ENCODE measurements around the gene FCF1.

The FCF1 gene

GRCh38 chr14:74732387-74732786 lies 19.4 kb downstream of the FCF1 start:
- ATAC-seq (ENCODE audit: insufficient read depth, low read depth): no peak
- H3K9ac ChIP-seq (ENCODE audit: low read depth, low read length): no peak overlapping the region
- no peak overlapping the region for H2AFZ ChIP-seq (ENCODE audit: low read depth, low read length)
- no peak overlapping the region for H3K4me3 ChIP-seq (ENCODE audit: low read depth in 1 of 2, low read length in 2 of 2)
- peaks cover 57% of the 10 kb centered on the region for H3K36me3 ChIP-seq (ENCODE audit: insufficient read depth, low read length)
- H3K27ac ChIP-seq (ENCODE audit: low read length): no peak overlapping the region
- peaks cover 4% of the 10 kb centered on the region; the same call in 1 of the 2 replicates for H3K79me2 ChIP-seq (ENCODE audit: insufficient read depth, low read length)
- DNase-seq: no peak
- no peaks in the 10 kb centered on the region for H3K9me3 ChIP-seq (ENCODE audit: insufficient read depth, low read length, severe bottlenecking)
- no peak for TF ChIP-seq CTCF (IDR thresholded peaks at IDR 0.05; ENCODE audit: borderline replicate concordance, extremely low read depth, low read length, poor library complexity, severe bottlenecking)
- TF ChIP-seq EZH2 (IDR thresholded peaks at IDR 0.05; ENCODE audit: borderline replicate concordance, low read depth, low read length, severe bottlenecking): no peak
- H3K4me1 ChIP-seq (ENCODE audit: insufficient read depth, low read length): no peaks in the 10 kb centered on the region
- H3K27me3 ChIP-seq (ENCODE audit: insufficient read depth, low read length, poor library complexity): no peaks in the 10 kb centered on the region
- no peaks in the 10 kb centered on the region for H4K20me1 ChIP-seq (ENCODE audit: insufficient read depth, low read length)
- H3K4me2 ChIP-seq (ENCODE audit: insufficient read depth, low read length): no peak overlapping the region

GRCh38 chr14:74733221-74733620 lies 20.3 kb downstream of the FCF1 start:
- no peaks in the 10 kb centered on the region for H4K20me1 ChIP-seq (ENCODE audit: insufficient read depth, low read length)
- peaks cover 4% of the 10 kb centered on the region; the same call in 1 of the 2 replicates for H3K79me2 ChIP-seq (ENCODE audit: insufficient read depth, low read length)
- no peaks in the 10 kb centered on the region for H3K4me1 ChIP-seq (ENCODE audit: insufficient read depth, low read length)
- no peak for ATAC-seq (ENCODE audit: insufficient read depth, low read depth)
- no peak overlapping the region for H3K4me2 ChIP-seq (ENCODE audit: insufficient read depth, low read length)
- no peak overlapping the region for H3K9ac ChIP-seq (ENCODE audit: low read depth, low read length)
- DNase-seq: no peak
- no peak overlapping the region for H3K4me3 ChIP-seq (ENCODE audit: low read depth in 1 of 2, low read length in 2 of 2)
- H3K27ac ChIP-seq (ENCODE audit: low read length): no peak overlapping the region
- no peaks in the 10 kb centered on the region for H3K27me3 ChIP-seq (ENCODE audit: insufficient read depth, low read length, poor library complexity)
- TF ChIP-seq EZH2 (IDR thresholded peaks at IDR 0.05; ENCODE audit: borderline replicate concordance, low read depth, low read length, severe bottlenecking) (no peak), CTCF (IDR thresholded peaks at IDR 0.05; ENCODE audit: borderline replicate concordance, extremely low read depth, low read length, poor library complexity, severe bottlenecking) (no peak)
- H3K9me3 ChIP-seq (ENCODE audit: insufficient read depth, low read length, severe bottlenecking): no peaks in the 10 kb centered on the region
- H2AFZ ChIP-seq (ENCODE audit: low read depth, low read length): no peak overlapping the region
- peaks cover 60% of the 10 kb centered on the region for H3K36me3 ChIP-seq (ENCODE audit: insufficient read depth, low read length)

- DNase-seq (no peak), ATAC-seq (ENCODE audit: insufficient read depth, low read depth) (no peak)
- H3K4me1 ChIP-seq (ENCODE audit: insufficient read depth, low read length): no peaks in the 10 kb centered on the region
- peaks cover 4% of the 10 kb centered on the region; the same call in 1 of the 2 replicates for H3K79me2 ChIP-seq (ENCODE audit: insufficient read depth, low read length)
- TF ChIP-seq EZH2 (IDR thresholded peaks at IDR 0.05; ENCODE audit: borderline replicate concordance, low read depth, low read length, severe bottlenecking) (no peak), CTCF (IDR thresholded peaks at IDR 0.05; ENCODE audit: borderline replicate concordance, extremely low read depth, low read length, poor library complexity, severe bottlenecking) (no peak)
- H3K27me3 ChIP-seq (ENCODE audit: insufficient read depth, low read length, poor library complexity): no peaks in the 10 kb centered on the region
- H3K9me3 ChIP-seq (ENCODE audit: insufficient read depth, low read length, severe bottlenecking): no peaks in the 10 kb centered on the region
- no peak overlapping the region for H3K9ac ChIP-seq (ENCODE audit: low read depth, low read length)
- no peak overlapping the region for H3K27ac ChIP-seq (ENCODE audit: low read length)
- H3K4me3 ChIP-seq (ENCODE audit: low read depth in 1 of 2, low read length in 2 of 2): no peak overlapping the region
- no peak overlapping the region for H3K4me2 ChIP-seq (ENCODE audit: insufficient read depth, low read length)
- H2AFZ ChIP-seq (ENCODE audit: low read depth, low read length): no peak overlapping the region
- H3K36me3 ChIP-seq (ENCODE audit: insufficient read depth, low read length): peaks cover 64% of the 10 kb centered on the region
- H4K20me1 ChIP-seq (ENCODE audit: insufficient read depth, low read length): no peaks in the 10 kb centered on the region
These were observed 22.2 kb downstream of the FCF1 start for GRCh38 chr14:74735125-74735524.
